Keratinocyte (primary cell): ENCODE measurements around the gene EEPD1. TPM values are rescaled to one million over a fixed set of nuclear protein-coding genes. Genes with fewer than 3 reads are reported as not detected.

Experiments
- DNase-seq: peaks from one replicate; pipeline ENCODE4 v3.0.0-alpha.2; 2011; ENCODE audit warnings: low read depth, missing footprints, low spot score
- FAIRE-seq: peaks from 2 replicates; lab custom pipeline; 2011; peaks lifted over from hg19 to GRCh38; lab: Jason Lieb, UNC
- H2AFZ ChIP-seq: 2 replicates; pipeline ENCODE4 v1.6.0; 2012; ENCODE audit warnings: low read length, control low read depth, inconsistent platforms; ENCODE audit not compliant: control insufficient read depth
- H3K27ac ChIP-seq: 2 replicates; pipeline ENCODE4 v1.5.1; 2011; ENCODE audit warnings: low read length; ENCODE audit not compliant: control insufficient read depth, insufficient read depth
- H3K27me3 ChIP-seq: 3 replicates; pipeline ENCODE4 v1.6.0; 2011; ENCODE audit warnings: low read length; ENCODE audit not compliant: control insufficient read depth, insufficient read depth; ENCODE audit errors: extremely low read depth
- H3K36me3 ChIP-seq, 2 experiments: 2 replicates in 1 of 2; 3 replicates in 1 of 2; pipeline ENCODE4 v1.5.1; 2011; ENCODE audit warnings: low read length in 2 of 2, mild to moderate bottlenecking in 1 of 2; ENCODE audit not compliant: control insufficient read depth in 2 of 2, insufficient read depth in 2 of 2; ENCODE audit errors: extremely low read depth in 1 of 2
- H3K4me1 ChIP-seq: 3 replicates; pipeline ENCODE4 v1.5.1; 2011; ENCODE audit warnings: low read length; ENCODE audit not compliant: control insufficient read depth, insufficient read depth; ENCODE audit errors: extremely low read depth
- H3K4me2 ChIP-seq: 3 replicates; pipeline ENCODE4 v1.6.0; 2011; ENCODE audit warnings: low read depth, low read length; ENCODE audit not compliant: control insufficient read depth, insufficient read depth; ENCODE audit errors: extremely low read depth
- H3K4me3 ChIP-seq, 3 experiments: fragments of 200-600 bp in 1 of 3; sonication (generic) in 1 of 3; 2 replicates in 2 of 3; 3 replicates in 1 of 3; pipeline ENCODE4 v1.5.1; 2011 to 2016; ENCODE audit warnings: low read length in 3 of 3, mild to moderate bottlenecking in 3 of 3, control low read depth in 2 of 3, inconsistent platforms in 1 of 3, low read depth in 1 of 3, mixed read lengths in 1 of 3, mixed run types in 1 of 3, moderate library complexity in 1 of 3; ENCODE audit not compliant: control insufficient read depth in 2 of 3, insufficient read depth in 2 of 3; ENCODE audit errors: extremely low read depth in 1 of 3
- H3K79me2 ChIP-seq: 2 replicates; pipeline ENCODE4 v1.6.0; 2012; ENCODE audit warnings: low read length; ENCODE audit not compliant: control insufficient read depth, insufficient read depth
- H3K9ac ChIP-seq: 3 replicates; pipeline ENCODE4 v1.6.0; 2011; ENCODE audit warnings: low read length; ENCODE audit not compliant: control insufficient read depth, insufficient read depth; ENCODE audit errors: extremely low read depth
- H3K9me1 ChIP-seq: 3 replicates; pipeline ENCODE4 v1.6.0; 2011; ENCODE audit warnings: low read length; ENCODE audit not compliant: control insufficient read depth, insufficient read depth; ENCODE audit errors: extremely low read depth
- H3K9me3 ChIP-seq: 2 replicates; pipeline ENCODE4 v1.5.1; 2012; ENCODE audit warnings: low read depth, low read length; ENCODE audit not compliant: control insufficient read depth
- H4K20me1 ChIP-seq: 3 replicates; pipeline ENCODE4 v1.6.0; 2011; ENCODE audit warnings: low read length; ENCODE audit not compliant: control insufficient read depth, insufficient read depth; ENCODE audit errors: extremely low read depth
- EZH2 ChIP-seq: IDR thresholded peaks from one replicate; pipeline ENCODE4 v1.6.1; 2012; ENCODE audit warnings: inconsistent platforms, mild to moderate bottlenecking, low read length, moderate library complexity
- dilution Hi-C: fragments of 300-500 bp; cut with MboI; formaldehyde crosslinking; loops from one replicate; pipeline ENCODE4 v1.7.0; 2020; ENCODE audit warnings: low sequenced_read_pairs; ENCODE audit not compliant: extremely low pct_ligation_motif_present
- polyA plus RNA-seq, 5 experiments: library from polyadenylated mRNA; depleted of rRNA in 3 of 5; stranded (reverse) in 3 of 5; stranded (forward) in 1 of 5; unstranded in 1 of 5; fragments of >200 nt; gene quantifications; 1 replicate in 1 of 5; 2 replicates in 3 of 5; 3 replicates in 1 of 5; pipeline versions ENCODE4 v1.2.1 to v1.2.3, GENCODE V29; 2011 to 2012; ENCODE audit warnings: missing spikeins in 2 of 5, low read depth in 1 of 5, low replicate concordance in 1 of 5
- TF ChIP-seq, protein P1 (sequence below), 3 experiments: IDR thresholded peaks in 1 of 3; conservative IDR thresholded peaks in 1 of 3; optimal IDR thresholded peaks in 1 of 3; 2 replicates in 2 of 3; 3 replicates in 1 of 3; pipeline versions ENCODE3 to v1.5.1; 2011; ENCODE audit warnings: low read length in 3 of 3, mild to moderate bottlenecking in 3 of 3, moderate library complexity in 2 of 3, control low read depth in 1 of 3, inconsistent platforms in 1 of 3; ENCODE audit not compliant: insufficient read depth in 2 of 3; ENCODE audit errors: extremely low read depth in 1 of 3

The EEPD1 gene
- polyA plus RNA-seq, 1 donor (not counting 4 experiments of a cell fraction or from before 2014, with no cell fraction given): 1.2 TPM

DNA sequence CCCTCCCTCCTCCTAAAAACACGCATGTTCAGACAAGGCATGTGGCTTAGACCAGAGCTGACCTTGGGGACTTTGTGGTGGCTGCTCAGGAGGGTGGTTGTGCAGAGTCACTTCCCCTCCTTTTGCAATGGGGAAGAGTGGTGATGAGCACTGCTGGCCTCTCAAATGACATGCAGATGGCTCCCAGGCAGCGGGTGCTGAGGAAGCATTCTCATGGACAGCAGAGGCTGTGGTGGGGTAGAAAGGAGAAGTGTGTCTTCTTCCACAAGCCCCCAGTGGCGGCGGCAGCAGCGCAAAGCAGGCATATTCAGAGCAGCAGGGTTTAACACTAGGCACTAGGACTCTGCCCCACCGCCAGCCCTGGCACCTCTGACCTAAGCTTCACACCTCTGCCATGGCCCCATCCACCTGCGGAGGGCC is 130.7 kb downstream of the EEPD1 start:
- no peak overlapping the region for H3K4me3 ChIP-seq
- DNase-seq (no peak), FAIRE-seq (no peak)
- no peaks in the 10 kb centered on the region for H4K20me1 ChIP-seq
- no peaks in the 10 kb centered on the region for H3K36me3 ChIP-seq
- H3K9me1 ChIP-seq: no peaks in the 10 kb centered on the region
- H3K4me2 ChIP-seq: no peak overlapping the region
- H3K79me2 ChIP-seq: no peaks in the 10 kb centered on the region
- no peaks in the 10 kb centered on the region for H3K9me3 ChIP-seq
- H2AFZ ChIP-seq: no peak overlapping the region
- H3K9ac ChIP-seq: no peak overlapping the region
- H3K27ac ChIP-seq: no peak overlapping the region
- dilution Hi-C loops: no loop called here
- TF ChIP-seq EZH2: no peak
- TF ChIP-seq, protein P1, sequence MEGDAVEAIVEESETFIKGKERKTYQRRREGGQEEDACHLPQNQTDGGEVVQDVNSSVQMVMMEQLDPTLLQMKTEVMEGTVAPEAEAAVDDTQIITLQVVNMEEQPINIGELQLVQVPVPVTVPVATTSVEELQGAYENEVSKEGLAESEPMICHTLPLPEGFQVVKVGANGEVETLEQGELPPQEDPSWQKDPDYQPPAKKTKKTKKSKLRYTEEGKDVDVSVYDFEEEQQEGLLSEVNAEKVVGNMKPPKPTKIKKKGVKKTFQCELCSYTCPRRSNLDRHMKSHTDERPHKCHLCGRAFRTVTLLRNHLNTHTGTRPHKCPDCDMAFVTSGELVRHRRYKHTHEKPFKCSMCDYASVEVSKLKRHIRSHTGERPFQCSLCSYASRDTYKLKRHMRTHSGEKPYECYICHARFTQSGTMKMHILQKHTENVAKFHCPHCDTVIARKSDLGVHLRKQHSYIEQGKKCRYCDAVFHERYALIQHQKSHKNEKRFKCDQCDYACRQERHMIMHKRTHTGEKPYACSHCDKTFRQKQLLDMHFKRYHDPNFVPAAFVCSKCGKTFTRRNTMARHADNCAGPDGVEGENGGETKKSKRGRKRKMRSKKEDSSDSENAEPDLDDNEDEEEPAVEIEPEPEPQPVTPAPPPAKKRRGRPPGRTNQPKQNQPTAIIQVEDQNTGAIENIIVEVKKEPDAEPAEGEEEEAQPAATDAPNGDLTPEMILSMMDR (optimal IDR thresholded peaks at IDR 0.05 in 1 of 3, IDR thresholded peaks at IDR 0.05 in 1 of 3, conservative IDR thresholded peaks at IDR 0.05 in 1 of 3; ENCODE audit: extremely low read depth in 1 of 3, insufficient read depth in 2 of 3, low read length in 3 of 3): no peak
- peaks cover 5% of the 10 kb centered on the region for H3K4me1 ChIP-seq
- H3K27me3 ChIP-seq: no peaks in the 10 kb centered on the region

DNA sequence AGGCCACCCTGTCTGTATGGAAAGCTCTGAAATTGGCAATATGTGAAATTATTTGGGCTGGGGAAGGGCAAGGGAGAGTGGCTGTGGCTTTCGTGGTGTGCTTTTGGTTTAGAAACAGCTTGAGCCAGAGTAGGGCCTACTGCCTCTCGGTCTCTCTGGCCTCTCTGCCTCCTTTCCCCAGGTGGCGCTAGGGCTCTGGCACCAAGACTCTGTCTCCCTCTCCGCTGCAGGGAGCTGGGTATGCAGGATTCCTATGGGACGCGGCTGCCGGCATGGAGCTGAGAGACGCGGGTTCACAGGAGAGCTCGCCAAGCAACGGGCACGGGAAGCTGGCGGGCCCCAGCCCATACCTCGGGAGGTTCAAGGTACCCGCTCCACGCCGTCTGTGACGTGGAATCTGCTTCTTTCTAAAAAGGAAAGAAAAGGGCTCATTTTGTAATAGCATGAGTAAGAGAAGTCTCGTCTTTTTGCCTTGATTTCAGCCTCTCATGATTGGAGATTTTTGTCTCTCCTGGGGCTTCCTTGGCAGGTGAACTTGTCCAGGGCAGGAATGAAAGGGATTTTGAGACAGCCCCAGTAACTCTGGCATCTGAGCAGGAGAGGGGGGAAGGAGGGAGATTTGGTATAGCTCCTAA is 131.5 kb downstream of the EEPD1 start:
- no peaks in the 10 kb centered on the region for H3K36me3 ChIP-seq
- no peaks in the 10 kb centered on the region for H4K20me1 ChIP-seq
- H3K27me3 ChIP-seq: no peaks in the 10 kb centered on the region
- H3K9me1 ChIP-seq: no peaks in the 10 kb centered on the region
- H2AFZ ChIP-seq: no peak overlapping the region
- no peak overlapping the region for H3K4me2 ChIP-seq
- no peaks in the 10 kb centered on the region for H3K9me3 ChIP-seq
- FAIRE-seq (no peak), DNase-seq (no peak)
- H3K4me1 ChIP-seq: peaks cover 5% of the 10 kb centered on the region
- no peak overlapping the region for H3K4me3 ChIP-seq
- H3K9ac ChIP-seq: no peak overlapping the region
- H3K27ac ChIP-seq: no peak overlapping the region
- TF ChIP-seq, protein P1 (optimal IDR thresholded peaks at IDR 0.05 in 1 of 3, IDR thresholded peaks at IDR 0.05 in 1 of 3, conservative IDR thresholded peaks at IDR 0.05 in 1 of 3; ENCODE audit: extremely low read depth in 1 of 3, insufficient read depth in 2 of 3, low read length in 3 of 3): no peak
- TF ChIP-seq EZH2: no peak
- H3K79me2 ChIP-seq: no peaks in the 10 kb centered on the region
- dilution Hi-C loops: no loop called here
